ENCODE results near the gene ARG2. TPM values are rescaled to one million over a fixed set of nuclear protein-coding genes. Genes with fewer than 3 reads are reported as not detected.

ARG2 gene
- total RNA-seq, 1 experiment from 2014 or later = 7.0 TPM

DNA sequence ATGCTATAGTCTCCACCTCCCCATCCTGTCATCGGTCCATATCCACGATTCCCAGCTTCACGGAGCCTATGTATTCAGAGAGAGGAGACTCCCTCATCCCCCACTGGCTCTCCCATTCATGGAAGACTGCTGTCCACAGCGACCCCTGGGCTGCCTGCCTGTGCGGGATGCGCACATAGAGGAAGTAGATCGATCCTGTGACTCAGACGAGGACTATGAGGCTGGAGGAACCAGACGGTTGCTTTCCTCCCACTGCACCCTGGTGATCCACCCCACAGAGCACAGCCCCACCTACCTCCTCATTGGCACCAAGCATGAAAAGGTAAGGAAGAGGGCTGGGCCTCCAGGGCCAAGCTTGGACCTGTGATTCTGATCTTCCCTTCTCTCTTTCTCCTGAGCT is 44.0 kb upstream of the ARG2 start:
- no peak for DNase-seq (ENCODE audit: low read depth, low spot score)
- POLR2A ChIA-PET = no interaction called here

More for the DNA sequence above, 44.0 kb upstream of the ARG2 start:
- Histone ChIP-seq H3K4me3 (replicated peaks in 1 of 2; ENCODE audit: low read depth in 1 of 2, low read length in 2 of 2) (no peak overlapping the region), H3K36me3 (ENCODE audit: control insufficient read depth in 1 of 2, insufficient read depth in 2 of 2, low read length in 2 of 2) (peaks cover 0 to 4% of the 10 kb centered on the region in 2 experiments; a peak in 1 of 4 replicates), H4K20me1 (ENCODE audit: insufficient read depth) (no peaks in the 10 kb centered on the region), H3K27ac (ENCODE audit: low read depth, low read length) (no peak overlapping the region), H3K9me3 (ENCODE audit: control insufficient read depth in 1 of 2, insufficient read depth in 1 of 2, low read depth in 1 of 2, low read length in 2 of 2) (no peaks in the 10 kb centered on the region), H3K4me2 (ENCODE audit: low read length) (no peak overlapping the region), H3K27me3 (ENCODE audit: insufficient read depth, low read length) (no peaks in the 10 kb centered on the region), H3K4me1 (ENCODE audit: control insufficient read depth in 1 of 2, insufficient read depth in 2 of 2, low read length in 2 of 2) (peaks cover 0 to 4% of the 10 kb centered on the region in 2 experiments; a peak in 1 of 4 replicates), H2AFZ (ENCODE audit: low read depth, low read length, poor library complexity, severe bottlenecking) (no peak overlapping the region), H3K9me2 (ENCODE audit: insufficient read depth) (no peaks in the 10 kb centered on the region), H3K79me2 (ENCODE audit: insufficient read depth, low read length) (no peaks in the 10 kb centered on the region), H3K9ac (ENCODE audit: low read length) (no peak overlapping the region)
- BruUV-seq (replicated peaks) = no TSS peak
- intact Hi-C loops (cut with micrococcal nuclease) = no loop called here
- CTCF ChIA-PET = interaction anchor here (1.1 to 2.7 kb wide), 4 partner anchors 43 to 148 kb away, joined by 3 to 7 read pairs (median 4); no protein-coding TSS in a partner anchor
- TF ChIP-seq ZNF274 (IDR thresholded peaks at IDR 0.05; ENCODE audit: low read depth, low read length) (no peak), EZH2 (IDR thresholded peaks at IDR 0.05) (no peak), ZFX (IDR thresholded peaks at IDR 0.05) (no peak), MAX (IDR thresholded peaks at IDR 0.05) (no peak), CBX3 (IDR thresholded peaks at IDR 0.05; ENCODE audit: low read depth) (no peak), ELF1 (IDR thresholded peaks at IDR 0.05; ENCODE audit: borderline replicate concordance, low read depth) (no peak), EGR1 (IDR thresholded peaks at IDR 0.05; ENCODE audit: low read depth) (no peak), POLR2AphosphoS5 (IDR thresholded peaks at IDR 0.05; ENCODE audit: low read depth, low read length) (no peak)
- TF ChIP-seq, protein P1, sequence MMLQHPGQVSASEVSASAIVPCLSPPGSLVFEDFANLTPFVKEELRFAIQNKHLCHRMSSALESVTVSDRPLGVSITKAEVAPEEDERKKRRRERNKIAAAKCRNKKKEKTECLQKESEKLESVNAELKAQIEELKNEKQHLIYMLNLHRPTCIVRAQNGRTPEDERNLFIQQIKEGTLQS (IDR thresholded peaks at IDR 0.05) = no peak
- TF ChIP-seq, protein P2, sequence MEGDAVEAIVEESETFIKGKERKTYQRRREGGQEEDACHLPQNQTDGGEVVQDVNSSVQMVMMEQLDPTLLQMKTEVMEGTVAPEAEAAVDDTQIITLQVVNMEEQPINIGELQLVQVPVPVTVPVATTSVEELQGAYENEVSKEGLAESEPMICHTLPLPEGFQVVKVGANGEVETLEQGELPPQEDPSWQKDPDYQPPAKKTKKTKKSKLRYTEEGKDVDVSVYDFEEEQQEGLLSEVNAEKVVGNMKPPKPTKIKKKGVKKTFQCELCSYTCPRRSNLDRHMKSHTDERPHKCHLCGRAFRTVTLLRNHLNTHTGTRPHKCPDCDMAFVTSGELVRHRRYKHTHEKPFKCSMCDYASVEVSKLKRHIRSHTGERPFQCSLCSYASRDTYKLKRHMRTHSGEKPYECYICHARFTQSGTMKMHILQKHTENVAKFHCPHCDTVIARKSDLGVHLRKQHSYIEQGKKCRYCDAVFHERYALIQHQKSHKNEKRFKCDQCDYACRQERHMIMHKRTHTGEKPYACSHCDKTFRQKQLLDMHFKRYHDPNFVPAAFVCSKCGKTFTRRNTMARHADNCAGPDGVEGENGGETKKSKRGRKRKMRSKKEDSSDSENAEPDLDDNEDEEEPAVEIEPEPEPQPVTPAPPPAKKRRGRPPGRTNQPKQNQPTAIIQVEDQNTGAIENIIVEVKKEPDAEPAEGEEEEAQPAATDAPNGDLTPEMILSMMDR (IDR thresholded peaks at IDR 0.05 in 2 of 3, conservative IDR thresholded peaks at IDR 0.05 in 1 of 3; ENCODE audit: borderline replicate concordance in 1 of 3, insufficient read depth in 1 of 3, low read depth in 2 of 3, low read length in 2 of 3) = no peak
- TF ChIP-seq, protein P3, sequence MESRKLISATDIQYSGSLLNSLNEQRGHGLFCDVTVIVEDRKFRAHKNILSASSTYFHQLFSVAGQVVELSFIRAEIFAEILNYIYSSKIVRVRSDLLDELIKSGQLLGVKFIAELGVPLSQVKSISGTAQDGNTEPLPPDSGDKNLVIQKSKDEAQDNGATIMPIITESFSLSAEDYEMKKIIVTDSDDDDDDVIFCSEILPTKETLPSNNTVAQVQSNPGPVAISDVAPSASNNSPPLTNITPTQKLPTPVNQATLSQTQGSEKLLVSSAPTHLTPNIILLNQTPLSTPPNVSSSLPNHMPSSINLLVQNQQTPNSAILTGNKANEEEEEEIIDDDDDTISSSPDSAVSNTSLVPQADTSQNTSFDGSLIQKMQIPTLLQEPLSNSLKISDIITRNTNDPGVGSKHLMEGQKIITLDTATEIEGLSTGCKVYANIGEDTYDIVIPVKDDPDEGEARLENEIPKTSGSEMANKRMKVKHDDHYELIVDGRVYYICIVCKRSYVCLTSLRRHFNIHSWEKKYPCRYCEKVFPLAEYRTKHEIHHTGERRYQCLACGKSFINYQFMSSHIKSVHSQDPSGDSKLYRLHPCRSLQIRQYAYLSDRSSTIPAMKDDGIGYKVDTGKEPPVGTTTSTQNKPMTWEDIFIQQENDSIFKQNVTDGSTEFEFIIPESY (IDR thresholded peaks at IDR 0.05; ENCODE audit: extremely low read depth, insufficient replicate concordance, low read length) = no peak
- RAD21 ChIA-PET (ENCODE audit: low non-redundant PET in 1 of 2, low total read pairs in 2 of 2, uncharacterized antibody in 2 of 2, unreplicated experiment in 2 of 2) = no interaction called here
- ATAC-seq = no peak
